OCI-M1 (cell line): ENCODE measurements around the gene MCM3AP.
A peak's percentile ranks its signal among the peaks of the same experiment; 100 is the strongest.
"Not testable (repeated sequence)": the region's sequence is repeated elsewhere in the genome, so short reads cannot be mapped to it uniquely, and the experiment has no call there.

Source experiments
- DNase-seq: peaks from one replicate; lab custom pipeline; 2025; lab: John Stamatoyannopoulos, UW

MCM3AP gene

DNA sequence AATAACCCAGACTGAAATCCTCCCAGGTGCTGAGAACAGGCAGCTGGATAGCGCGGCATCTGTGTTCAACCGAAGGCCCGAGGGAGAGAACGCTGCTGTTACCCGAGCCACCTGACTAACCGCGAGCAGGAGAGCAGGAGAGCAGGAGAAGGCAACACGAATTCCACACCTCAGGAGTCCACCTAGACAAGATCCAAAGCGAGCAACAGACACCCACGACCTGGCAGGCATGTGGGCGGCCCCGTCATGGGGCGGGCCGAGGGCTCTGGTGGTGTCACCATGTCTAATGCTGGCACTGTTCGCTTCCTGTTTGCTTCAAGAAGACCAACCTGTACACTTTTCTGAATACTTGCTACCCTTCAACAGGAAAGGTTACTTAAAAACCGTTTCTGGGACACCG lies 80.2 kb downstream of the MCM3AP start:
- no peak for DNase-seq

DNA sequence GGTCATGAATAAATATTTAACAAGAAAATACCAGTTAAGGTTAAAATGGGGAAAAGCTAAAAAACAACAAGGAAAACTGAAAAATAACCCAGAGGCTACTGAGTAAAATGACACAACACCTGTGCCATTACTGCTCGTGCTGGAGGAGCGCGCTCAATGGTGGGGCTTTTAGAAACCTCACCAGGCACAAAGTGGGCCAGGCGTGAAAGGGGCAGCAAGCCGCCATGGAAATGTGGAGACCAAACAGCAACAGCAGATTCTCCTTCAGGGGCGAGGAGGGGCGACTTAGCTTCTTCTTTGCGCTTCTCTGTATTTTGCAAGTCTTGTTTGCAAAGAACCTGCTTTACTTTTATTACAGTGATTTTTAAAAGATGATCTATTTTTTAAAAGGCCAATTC lies 82.2 kb downstream of the MCM3AP start:
- DNase-seq = no peak

DNA sequence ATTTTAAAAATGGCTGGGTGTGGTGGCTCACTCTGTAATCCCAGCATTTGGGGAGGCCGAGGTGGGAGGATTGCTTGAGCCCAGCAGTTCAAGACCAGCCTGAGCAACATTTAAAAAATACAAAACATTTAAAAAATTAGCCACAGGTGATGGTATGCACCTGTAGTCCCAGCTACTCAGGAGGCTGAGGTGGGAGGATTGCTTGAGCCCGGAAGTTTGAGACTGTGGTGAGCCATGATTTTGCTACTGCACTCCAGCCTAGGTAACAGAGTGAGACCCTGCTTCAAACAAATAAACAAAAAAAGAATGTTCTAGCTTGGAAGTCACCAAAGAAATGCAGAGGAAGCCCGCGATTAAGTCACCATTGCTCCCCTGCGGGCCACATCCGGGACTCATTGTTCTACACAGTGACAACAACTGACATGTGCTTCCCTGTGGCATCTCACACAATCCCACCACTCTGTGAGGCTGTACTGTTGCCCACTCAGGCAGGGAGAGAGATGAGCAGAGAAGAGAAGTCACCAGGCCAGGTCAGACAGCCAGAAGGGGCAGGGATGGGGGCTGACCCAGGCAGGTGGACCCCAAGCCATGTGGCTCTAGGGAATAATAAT lies 82.7 kb downstream of the MCM3AP start:
- DNase-seq = no peak

DNA sequence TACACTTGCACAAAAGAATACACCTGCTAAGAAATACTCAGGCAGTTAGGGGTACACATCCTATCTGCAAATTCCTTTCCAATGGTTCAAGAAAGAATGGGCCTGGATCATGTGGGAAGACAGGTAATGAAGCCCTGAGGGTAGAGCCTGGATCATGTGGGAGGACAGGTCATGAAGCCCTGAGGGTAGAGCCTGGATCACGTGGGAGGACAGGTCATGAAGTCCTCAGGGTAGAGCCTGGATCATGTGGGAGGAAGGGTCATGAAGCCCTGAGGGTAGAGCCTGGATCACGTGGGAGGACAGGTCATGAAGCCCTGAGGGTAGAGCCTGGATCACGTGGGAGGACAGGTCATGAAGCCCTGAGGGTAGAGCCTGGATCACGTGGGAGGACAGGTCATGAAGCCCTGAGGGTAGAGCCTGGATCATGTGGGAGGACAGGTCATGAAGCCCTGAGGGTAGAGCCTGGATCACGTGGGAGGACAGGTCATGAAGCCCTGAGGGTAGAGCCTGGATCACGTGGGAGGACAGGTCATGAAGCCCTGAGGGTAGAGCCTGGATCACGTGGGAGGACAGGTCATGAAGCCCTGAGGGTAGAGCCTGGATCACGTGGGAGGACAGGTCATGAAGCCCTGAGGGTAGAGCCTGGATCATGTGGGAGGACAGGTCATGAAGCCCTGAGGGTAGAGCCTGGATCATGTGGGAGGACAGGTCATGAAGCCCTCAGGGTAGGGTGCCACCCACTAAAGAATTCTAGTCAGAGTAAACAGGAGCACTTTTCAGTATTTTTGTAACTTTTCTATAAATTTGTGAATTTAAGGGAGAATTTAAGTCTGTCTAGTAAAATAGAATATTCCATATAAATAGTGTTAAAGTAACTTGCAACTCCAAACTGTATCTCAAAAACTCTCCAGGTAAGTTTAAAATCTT lies 84.3 kb downstream of the MCM3AP start:
- DNase-seq = not testable (repeated sequence)

DNA sequence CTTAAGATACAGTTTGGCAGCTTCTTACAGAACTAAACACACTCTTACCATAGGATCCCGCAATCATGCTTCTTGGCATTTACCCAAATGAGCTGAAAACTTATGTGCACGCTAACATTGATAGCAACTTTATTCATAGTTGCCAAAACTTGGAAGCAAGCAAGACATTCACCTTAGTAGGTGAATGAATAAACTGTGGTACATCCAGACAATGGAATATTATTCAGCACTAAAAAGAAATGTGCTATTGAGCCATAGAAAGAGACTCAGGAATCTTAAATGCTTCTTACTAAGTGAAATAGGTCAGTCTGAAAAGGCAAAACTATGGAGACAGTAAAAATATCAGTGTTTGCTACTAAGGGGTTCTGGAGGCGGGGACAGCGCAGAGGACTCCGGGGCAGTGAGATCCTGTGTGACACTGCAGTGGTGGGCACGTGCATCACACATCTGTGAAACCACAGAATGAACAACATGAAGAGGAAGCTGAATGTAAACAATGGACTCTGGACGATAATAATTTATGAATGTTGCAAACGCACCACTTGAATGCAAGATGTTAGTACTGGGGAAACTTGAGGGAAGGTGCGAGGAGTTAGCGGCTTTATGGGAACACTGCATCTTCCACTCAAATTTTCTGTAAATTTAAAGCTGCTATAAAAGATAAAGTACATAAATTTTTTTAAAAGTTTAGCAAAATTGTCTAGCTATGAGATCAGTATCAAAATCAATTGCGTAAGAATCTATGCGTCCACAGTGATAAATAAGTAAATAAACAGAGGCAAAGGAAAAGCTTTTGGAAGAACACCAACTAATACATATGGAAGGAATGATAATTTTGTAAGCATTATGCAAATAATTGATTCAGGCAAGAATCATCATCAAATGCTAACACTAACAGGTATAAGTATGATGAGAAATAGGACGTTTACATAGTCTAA lies 85.7 kb downstream of the MCM3AP start:
- no peak for DNase-seq

DNA sequence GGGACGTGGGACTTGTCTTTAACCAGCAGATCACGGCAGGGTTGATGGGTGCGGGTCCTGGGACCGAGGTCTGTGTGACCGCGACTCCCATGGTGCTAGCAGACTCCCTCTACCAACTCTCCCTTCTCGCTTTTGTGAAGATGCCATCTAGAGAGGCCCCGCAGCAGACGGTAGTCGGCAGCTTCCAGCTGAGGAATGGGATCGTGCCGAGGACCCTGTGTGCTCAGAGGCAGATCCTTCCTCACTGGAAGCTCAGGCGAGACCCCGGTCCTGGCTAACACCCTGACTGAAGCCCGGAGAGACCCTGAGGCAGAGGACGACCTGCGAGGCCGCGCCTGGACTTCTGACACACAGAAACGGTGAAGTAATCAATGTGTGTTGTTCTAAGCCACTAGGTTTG lies 88.7 kb downstream of the MCM3AP start:
- no peak for DNase-seq

DNA sequence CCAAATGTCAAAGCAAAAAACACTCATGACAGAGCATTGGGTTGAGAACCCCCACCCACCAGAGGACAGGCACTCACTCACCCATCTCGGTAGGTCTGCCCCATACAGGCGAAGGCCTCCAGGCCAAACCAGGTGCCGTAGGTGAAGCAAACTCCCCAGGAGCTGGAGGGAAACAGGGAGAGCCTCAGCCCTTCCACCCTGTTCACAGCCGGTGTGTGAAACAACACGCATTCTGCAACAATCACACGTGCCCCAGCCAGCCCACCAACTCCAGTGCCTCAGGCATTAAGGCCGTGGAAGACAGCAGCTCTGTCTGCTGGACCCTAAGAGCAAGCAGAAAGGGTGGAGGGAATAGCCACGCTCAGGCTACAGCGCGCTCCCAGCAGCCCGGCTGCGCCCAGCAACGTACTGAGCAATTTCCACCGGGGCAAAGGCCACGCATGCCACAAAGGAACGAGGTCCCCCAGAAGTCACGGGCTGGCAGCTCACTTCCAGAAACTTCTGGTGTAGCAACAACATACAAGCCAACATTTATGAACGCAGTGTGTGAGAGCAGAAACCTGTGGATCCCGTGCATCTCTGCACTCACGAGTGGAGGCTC lies 89.7 kb downstream of the MCM3AP start:
- no peak for DNase-seq

DNA sequence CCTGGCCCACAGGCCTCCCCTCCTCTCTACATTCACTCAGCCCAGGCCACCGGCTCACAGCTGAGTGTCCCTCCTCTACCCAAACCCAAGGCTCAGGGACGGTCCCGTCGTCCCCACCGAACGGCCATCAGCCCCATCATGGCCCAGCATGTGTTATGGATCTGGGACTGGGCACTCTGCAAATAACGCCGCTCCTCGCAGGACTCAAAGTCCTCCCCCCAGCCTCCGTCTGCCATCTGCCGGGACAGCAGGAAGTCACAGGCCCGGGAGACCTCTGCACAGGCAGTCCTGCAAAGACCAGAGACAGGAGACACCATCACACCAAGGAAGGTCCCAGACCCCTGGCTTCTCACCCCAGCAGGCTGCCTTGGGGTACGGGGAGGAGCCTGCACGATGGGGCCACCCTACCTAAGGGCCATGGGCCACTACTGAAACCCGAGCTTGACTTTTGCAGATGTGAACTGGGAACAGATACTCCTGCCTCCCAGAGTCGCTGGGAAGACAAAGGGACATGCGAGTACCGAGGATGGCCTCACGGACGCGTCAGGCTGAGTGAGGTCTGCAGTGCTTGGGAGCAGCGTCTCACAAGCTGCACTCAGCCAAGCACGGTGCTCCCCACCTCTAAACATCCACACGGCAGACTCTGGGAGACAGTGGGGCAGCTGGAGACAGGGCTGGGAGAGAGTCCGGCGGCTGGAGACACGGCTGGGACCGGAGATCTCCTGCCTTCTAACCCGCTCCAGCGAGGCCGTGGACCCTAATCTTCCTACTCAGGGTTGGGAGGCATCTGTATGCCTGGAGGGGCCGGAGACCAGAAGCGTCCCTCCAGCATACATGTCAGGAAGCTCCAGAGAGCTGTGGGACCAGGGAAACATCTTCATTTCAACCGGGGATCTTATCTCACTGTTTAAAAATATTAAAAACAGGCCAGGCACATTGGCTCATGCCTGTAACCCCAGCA lies 90.8 kb downstream of the MCM3AP start:
- DNase-seq = no peak

DNA sequence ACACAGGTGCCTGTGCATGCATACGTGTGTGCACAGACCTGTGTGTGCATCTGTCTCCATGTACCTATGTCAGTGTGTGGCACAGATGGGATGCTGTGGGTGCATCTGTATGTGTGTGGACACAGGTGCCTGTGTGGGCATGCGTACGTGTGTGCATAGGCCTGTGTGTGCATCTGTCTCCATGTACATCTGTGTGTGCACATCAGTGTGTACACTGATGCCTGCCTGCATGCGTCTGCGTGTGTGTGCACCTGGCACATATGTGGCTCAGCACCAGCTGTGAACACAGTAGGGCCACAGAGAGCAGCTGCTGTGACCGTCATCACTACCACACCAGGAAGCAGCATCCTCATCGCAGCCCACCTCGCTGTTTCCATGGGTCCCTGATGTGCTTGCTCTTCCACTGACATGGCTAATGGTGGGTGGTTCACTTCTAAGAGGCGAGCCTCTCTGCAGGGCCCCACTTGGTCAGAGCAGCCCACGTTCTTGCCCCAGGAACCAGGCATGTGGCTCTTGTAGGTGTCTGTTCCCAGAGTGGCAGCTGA lies 91.5 kb downstream of the MCM3AP start:
- DNase-seq = no peak

DNA sequence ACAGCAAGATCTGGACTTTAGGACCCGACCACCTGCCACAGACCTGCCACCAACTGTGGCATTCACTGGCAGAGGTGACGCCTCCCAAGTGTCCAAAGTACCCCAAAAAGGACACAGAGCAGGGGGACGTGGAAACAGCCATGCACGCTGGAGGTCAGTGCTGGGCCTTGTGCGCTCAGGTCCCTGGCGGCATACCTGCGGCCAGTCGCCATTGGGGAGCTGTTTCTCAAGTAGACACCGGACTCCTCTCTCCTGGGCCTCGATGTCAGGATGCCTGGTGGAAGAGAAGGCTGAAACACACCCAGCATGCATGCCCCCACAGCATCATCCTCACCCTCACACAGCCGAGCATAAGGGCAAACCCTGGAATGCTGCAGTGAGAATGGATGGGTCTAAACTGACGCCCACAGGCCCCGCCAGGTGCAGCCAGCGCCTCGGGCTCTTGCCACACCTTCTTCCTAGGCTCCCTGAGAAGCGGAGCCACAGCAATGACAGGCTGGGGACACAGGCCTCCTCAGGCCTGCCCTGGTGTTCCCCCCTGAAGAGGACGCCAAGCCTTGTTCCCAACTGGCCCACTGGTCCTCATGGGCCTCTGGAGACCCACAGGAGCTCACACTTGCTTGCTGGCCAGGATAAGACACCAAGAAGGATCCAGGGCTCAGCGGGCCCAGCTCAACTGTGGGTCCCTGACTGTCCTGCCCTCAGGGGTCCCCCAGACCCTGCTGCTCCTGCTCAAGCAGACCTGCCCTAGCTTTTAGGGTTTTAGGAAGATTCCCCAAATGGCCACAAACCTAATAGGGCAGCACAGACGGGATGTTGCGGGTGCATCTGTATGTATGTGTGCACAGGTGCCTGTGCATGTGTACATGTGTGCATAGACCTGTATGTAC lies 93.5 kb downstream of the MCM3AP start:
- DNase-seq = no peak

DNA sequence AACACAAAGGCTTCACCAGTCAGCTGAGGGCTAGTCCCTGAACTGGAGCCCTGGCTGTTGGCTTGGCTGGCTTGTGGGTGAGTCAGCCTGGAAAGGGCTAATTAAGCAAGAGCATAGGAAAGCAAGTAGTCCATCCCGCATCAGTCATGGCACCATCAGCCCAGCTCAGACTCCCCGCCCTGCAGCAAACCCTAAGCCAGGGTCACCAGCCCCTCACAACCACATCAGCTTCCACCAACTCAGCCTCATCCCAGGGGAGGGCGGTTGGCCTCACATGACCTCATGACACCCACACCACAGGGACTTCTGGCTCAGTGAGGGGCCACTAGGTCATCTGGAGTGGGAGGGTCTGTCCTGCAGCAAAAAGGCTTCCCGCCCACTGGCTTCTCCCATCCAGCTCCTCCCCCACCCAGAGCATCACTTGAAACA lies 94.1 kb downstream of the MCM3AP start:
- no peak for DNase-seq

DNA sequence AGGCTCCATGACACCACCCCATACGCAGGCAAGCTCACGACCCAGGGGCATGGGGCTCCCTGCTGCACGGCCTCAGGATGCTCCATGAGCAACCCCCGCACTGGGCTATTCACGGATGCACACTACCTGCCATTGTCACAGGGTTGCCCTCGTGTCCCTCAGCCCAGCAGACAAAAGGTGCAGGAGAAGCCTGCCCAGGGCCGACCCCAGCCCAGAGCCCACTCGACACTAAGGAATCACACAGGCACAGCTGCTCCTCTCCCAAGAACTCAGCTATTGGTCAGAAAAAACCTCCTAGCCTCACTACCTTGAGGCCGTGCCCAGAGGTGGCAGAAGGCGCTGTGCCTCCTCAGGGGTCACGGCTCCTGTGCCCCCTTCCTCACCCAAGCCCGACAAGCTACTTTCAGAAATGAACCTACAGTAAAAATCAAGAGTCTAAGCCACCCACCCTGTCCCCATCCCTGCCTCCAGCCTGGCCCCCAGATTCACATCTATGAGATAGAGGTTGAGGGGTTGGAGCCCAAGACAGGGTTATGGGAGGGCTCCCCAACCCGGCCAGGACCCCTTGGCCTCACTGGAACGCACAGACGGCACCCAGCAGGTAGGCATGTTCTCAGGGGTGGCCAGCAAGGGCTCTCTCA lies 94.8 kb downstream of the MCM3AP start:
- no peak for DNase-seq

DNA sequence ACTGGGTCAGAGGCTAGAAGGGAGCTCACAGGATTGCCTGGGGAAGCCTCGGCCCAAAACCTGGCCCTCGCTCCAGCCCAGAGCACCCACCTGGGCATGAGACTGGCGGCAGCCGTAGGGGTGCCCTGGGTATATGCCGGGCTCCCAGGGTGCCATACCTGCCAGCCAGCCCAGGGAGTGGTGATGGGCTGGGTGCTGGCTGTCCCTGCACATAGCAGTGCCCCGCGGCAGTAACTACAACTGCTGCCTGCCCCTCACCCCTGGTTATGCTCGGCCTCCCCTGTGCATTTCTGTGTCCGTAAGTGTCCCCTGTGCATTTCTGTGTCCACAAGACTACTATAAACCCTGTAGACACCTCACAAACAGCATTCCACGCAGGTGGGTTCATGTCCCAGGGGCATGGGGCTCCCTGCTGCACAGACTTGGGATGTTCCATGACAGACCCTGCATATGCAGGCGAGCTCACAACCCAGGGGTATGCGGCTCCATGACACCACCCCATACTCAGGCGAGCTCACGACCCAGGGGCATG lies 95.4 kb downstream of the MCM3AP start:
- no peak for DNase-seq

DNA sequence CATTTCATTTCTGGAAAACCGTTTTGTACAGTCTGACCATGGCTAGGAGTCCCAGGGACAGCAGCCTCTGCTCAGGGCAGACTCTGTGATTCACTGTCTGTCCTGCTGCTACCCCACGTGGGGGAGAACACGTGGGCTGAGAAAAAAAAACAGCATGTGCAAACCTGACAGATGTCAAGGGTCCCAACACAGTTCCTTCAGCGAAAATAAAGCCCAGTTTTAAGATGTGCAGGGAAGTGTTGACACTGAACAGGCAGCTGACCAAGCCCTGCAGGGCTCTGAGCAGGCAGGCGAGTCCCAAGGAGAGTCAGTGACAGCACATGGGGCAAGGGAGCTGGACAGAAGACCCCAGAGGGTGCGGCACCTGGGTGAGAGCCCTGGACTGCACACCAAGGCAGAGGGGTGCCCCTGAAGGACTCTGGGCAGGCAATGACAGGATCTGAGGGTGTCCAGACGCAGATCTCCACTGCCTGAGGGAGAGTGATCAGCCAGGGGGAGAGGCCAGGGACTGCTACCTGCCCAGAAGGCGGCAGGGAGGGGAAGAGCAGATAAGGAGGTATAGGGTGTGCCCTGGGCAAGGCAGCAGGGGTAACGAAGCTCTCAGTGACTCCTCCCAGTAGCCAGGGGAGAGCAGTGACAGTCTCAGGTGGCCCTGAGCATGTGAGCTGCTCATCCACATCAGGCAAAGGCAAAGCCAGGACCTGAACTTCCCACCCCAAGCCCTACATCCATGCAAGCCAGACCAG lies 96.0 kb downstream of the MCM3AP start:
- no peak for DNase-seq

DNA sequence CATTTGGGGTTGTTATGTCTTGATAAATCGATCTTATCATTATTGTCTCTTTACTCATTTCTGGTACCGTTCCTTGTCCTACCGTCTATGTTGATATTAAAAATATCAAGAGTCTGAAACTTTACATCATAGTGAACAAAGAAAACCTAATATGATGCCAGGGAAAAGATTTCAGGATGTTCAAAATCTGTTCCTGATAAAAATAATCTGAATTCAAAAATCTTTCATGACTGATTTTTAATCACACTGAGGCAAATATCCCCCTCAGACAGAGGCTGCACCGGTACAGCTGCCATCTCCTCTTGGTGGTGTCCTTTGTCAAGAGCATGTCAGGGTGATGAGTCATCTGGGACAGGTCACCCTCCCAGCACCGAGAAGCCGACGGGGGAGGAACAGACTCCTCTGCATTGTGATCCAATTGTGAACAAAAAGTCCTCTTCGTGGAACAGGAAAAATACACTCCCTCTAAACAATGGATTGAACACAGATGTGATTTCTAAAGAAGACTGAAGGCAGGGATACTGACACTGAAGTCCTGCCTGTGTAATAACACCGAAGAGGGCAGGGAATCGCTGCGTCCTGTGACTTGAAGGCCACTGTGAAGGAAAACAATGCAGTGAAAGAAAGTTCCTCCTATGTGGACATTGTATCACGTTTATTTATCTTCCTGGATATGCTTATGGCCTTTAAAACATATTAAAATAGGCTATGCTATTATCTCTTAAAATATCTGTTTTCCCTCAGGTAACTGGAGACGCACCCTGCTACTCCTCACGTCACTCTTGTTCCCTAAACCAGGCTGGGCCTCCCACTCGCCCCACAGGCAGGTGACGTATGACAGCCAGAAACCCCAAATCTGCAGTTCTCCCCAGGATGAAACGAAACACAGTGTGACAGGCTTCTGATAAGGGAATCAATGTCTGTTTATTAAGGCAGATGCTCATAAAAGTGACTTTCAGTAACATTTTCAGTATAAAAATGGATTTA lies 96.9 kb downstream of the MCM3AP start:
- DNase-seq = peak; percentile 57

DNA sequence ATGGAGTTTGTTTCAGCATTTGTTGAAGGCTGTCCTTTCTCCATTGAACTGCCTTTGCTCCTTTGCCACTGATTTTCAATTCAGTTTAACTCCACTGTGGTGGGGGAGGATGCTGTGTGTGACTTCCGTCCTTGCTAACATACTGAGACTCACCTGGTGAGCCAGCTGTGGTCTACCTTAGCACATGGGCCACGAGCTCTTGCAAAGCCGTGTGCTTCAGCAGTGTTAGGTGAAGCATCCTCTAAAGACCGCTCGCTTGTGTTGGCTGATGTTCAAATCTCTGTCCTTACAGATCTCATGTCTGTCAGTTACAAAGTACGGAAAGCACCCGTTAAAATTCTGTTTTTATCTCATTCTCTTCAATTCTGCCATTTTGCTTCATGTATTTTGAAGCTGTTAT lies 97.6 kb downstream of the MCM3AP start:
- DNase-seq = no peak

DNA sequence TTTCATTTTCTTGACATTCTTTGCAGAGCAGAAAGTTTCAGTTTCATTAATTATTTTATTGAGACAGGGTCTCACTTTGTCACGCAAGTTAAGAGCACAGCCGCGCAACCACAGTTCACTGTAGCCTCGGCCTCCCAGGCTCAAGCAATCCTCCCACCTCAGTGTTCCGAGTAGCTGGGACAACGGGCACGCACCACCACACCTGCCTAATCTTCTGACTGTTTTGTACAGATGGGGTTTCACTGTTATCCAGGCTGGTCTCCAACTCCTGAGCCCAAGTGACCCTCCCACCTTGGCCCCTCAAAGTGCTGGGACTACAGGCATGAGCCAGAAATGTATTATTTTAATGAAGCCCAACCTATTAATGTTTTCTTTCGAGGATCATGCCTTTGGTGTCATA lies 98.2 kb downstream of the MCM3AP start:
- no peak for DNase-seq
